ENCODE data around the gene NOX5. TPM values are rescaled to one million over a fixed set of nuclear protein-coding genes. Genes with fewer than 3 reads are reported as not detected.

Gene NOX5
- total and polyA plus RNA-seq, 10 donors: 0.36 to 29.2 (median 13.5) TPM

DNA sequence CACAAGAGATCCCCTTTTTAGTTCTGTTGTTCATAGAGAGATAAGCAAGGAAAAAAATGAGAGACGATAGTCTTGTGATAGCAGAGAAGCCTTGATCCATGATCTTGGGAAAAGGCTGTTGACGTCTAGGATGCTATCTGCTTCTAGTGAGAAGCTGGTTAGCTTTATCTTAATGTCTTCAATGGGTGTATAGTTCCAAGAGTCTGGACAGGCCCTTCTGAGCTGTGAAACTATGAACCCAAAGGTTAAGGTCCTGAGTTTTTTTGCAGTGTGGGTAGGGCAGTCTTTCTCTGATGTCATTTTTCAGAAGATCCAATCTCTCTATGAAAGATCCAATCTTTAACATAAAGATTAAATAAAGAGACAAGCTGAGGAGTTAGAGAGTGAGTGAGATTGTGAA is 10.5 kb upstream of the NOX5 start:
- Histone ChIP-seq H3K27ac (no peak overlapping the region), H3K9me3 (peaks cover 0 to 42% (median 29%) of the 10 kb centered on the region in 8 donors), H3K4me3 (no peak overlapping the region), H3K36me3 (no peaks in the 10 kb centered on the region), H3K27me3 (replicated peaks in 1 of 7) (peaks cover 0 to 8% (median 0%) of the 10 kb centered on the region in 7 donors), H3K4me1 (no peaks in the 10 kb centered on the region)
- intact Hi-C loops (cut with DNase I; ENCODE audit: low total_unique reads): no loop called here
- no peak for DNase-seq
- TF ChIP-seq, protein P1, sequence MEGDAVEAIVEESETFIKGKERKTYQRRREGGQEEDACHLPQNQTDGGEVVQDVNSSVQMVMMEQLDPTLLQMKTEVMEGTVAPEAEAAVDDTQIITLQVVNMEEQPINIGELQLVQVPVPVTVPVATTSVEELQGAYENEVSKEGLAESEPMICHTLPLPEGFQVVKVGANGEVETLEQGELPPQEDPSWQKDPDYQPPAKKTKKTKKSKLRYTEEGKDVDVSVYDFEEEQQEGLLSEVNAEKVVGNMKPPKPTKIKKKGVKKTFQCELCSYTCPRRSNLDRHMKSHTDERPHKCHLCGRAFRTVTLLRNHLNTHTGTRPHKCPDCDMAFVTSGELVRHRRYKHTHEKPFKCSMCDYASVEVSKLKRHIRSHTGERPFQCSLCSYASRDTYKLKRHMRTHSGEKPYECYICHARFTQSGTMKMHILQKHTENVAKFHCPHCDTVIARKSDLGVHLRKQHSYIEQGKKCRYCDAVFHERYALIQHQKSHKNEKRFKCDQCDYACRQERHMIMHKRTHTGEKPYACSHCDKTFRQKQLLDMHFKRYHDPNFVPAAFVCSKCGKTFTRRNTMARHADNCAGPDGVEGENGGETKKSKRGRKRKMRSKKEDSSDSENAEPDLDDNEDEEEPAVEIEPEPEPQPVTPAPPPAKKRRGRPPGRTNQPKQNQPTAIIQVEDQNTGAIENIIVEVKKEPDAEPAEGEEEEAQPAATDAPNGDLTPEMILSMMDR (IDR thresholded peaks at IDR 0.05 in 8 of 11, conservative IDR thresholded peaks at IDR 0.05 in 3 of 11): no peak
- TF ChIP-seq POLR2AphosphoS5 (IDR thresholded peaks at IDR 0.05) (no peak), POLR2A (IDR thresholded peaks at IDR 0.05) (no peak)
- WGBS, 5 donors: 86 to 96% (median 87%) methylated on average over 2 of the region's 2 CpGs

DNA sequence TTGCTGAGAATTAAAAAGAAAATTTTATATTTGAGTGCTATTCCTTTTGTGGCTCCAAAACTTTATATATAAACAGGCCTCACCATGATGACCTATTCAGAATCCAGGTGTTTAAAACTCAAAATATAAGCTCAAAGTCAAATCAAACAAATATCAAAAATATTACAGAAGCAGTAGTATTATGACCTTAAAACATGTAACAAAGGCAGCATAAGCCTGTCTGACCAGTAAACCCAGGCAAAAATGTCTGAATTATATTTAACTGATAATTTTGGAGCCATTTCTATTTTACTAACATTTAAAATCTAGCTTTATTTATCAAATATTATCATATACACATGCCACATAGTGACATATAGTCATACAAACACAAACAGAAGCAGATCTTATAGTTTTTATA is 6.4 kb upstream of the NOX5 start:
- TF ChIP-seq POLR2A (IDR thresholded peaks at IDR 0.05) (no peak), POLR2AphosphoS5 (IDR thresholded peaks at IDR 0.05) (no peak)
- TF ChIP-seq, protein P1 (IDR thresholded peaks at IDR 0.05 in 8 of 11, conservative IDR thresholded peaks at IDR 0.05 in 3 of 11): no peak
- no peak overlapping the region for H3K4me3 ChIP-seq

DNA sequence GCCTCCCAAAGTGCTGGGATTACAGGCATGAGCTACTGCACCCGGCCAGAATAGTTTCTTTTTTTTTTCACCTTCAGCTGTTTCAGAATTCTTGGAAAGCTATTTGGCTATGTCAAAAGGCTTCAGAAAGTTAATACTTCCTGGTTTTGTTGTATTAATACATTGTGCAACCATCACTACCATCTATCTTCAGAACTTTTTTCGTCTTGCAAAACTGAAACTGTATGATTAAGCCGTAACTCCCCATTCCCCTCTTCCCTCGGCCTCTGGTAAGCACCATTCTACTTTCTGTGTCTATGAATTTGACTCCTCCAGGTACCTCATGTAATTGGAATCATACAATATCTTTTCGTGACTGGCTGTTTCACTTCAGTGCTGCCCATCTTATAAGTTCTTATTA is 5.2 kb upstream of the NOX5 start:
- intact Hi-C loops (cut with DNase I; ENCODE audit: low total_unique reads): no loop called here
- no peak for DNase-seq
- Histone ChIP-seq H3K27ac (no peak overlapping the region), H3K4me1 (no peaks in the 10 kb centered on the region), H3K9me3 (peaks cover 0 to 61% (median 45%) of the 10 kb centered on the region in 8 donors), H3K36me3 (no peaks in the 10 kb centered on the region), H3K27me3 (replicated peaks in 1 of 7) (peaks cover 0 to 4% (median 0%) of the 10 kb centered on the region in 7 donors), H3K4me3 (no peak overlapping the region)
- TF ChIP-seq POLR2AphosphoS5 (IDR thresholded peaks at IDR 0.05): no peak
- no peak for TF ChIP-seq POLR2A (IDR thresholded peaks at IDR 0.05)
- TF ChIP-seq, protein P1 (IDR thresholded peaks at IDR 0.05 in 8 of 11, conservative IDR thresholded peaks at IDR 0.05 in 3 of 11): no peak
- WGBS, 5 donors: 69 to 87% (median 80%) methylated on average over 5 of the region's 5 CpGs

More for the DNA sequence above, 6.4 kb upstream of the NOX5 start:
- DNase-seq: no peak
- H3K4me1 ChIP-seq: no peaks in the 10 kb centered on the region
- intact Hi-C loops (cut with DNase I; ENCODE audit: low total_unique reads): no loop called here
- H3K27ac ChIP-seq: no peak overlapping the region
- H3K9me3 ChIP-seq: peaks cover 0 to 61% (median 45%) of the 10 kb centered on the region in 8 donors
- peaks cover 0 to 4% (median 0%) of the 10 kb centered on the region in 7 donors for H3K27me3 ChIP-seq (replicated peaks in 1 of 7)
- no peaks in the 10 kb centered on the region for H3K36me3 ChIP-seq

DNA sequence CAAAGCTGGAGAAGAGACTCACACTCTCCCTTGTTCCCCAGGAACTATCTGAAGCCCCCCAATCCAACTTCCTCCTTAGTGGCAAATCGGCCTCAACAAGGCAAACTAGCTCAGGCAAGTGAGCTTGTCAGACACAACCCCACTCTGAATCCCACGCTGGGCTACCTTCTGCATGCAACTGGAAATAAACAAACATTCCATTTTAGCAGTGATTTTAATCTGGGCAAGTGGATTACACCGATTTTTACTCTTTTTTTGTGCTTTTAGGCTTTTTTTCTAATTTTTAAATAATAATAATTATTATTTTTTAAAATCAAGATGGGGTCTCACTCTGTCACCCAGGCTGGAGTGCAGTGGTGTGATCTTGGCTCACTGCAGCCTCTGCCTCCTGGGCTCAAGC is 2.9 kb upstream of the NOX5 start:
- Histone ChIP-seq H3K9me3 (peaks cover 0 to 42% (median 37%) of the 10 kb centered on the region in 8 donors), H3K36me3 (no peaks in the 10 kb centered on the region), H3K4me3 (no peak overlapping the region), H3K4me1 (peaks cover 0 to 9% (median 0%) of the 10 kb centered on the region in 6 donors), H3K27me3 (replicated peaks in 1 of 7) (peaks cover 0 to 7% (median 0%) of the 10 kb centered on the region in 7 donors), H3K27ac (no peak overlapping the region)
- DNase-seq: no peak
- TF ChIP-seq, protein P1 (IDR thresholded peaks at IDR 0.05 in 8 of 11, conservative IDR thresholded peaks at IDR 0.05 in 3 of 11): no peak
- TF ChIP-seq POLR2AphosphoS5 (IDR thresholded peaks at IDR 0.05): no peak
- TF ChIP-seq POLR2A (IDR thresholded peaks at IDR 0.05): no peak
- intact Hi-C loops (cut with DNase I; ENCODE audit: low total_unique reads): no loop called here
- WGBS, 5 donors: 81 to 95% (median 88%) methylated on average over 3 of the region's 3 CpGs
